H1 (cell line): ENCODE results near the gene BCL2. TPM values are rescaled to one million over a fixed set of nuclear protein-coding genes. Genes with fewer than 3 reads are reported as not detected.

ENCODE experiments used
- CREB1 ChIP-seq: IDR thresholded peaks from 2 replicates; pipeline ENCODE4 v1.6.1; 2012; ENCODE audit warnings: inconsistent platforms
- EZH2 ChIP-seq: fragments of 200-600 bp; sonication (generic); IDR thresholded peaks from 2 replicates; pipeline ENCODE4 v1.7.1; 2012; ENCODE audit warnings: low read depth, mild to moderate bottlenecking, moderate library complexity, low read length, inconsistent platforms; ENCODE audit not compliant: severe bottlenecking
- NRF1 ChIP-seq: IDR thresholded peaks from 2 replicates; pipeline ENCODE4 v1.6.1; 2011; ENCODE audit warnings: mild to moderate bottlenecking, low read depth, low read length, improper control_type of control experiment
- RBBP5 ChIP-seq: IDR thresholded peaks from 2 replicates; pipeline ENCODE4 v1.7.1; 2012; ENCODE audit warnings: low read depth, mild to moderate bottlenecking, inconsistent platforms, low read length, moderate library complexity, borderline replicate concordance
- ZNF274 ChIP-seq: IDR thresholded peaks from 2 replicates; pipeline ENCODE4 v1.7.0; 2012; ENCODE audit warnings: low read length, borderline replicate concordance; ENCODE audit errors: extremely low read depth
- polyA plus RNA-seq, 7 experiments: library from polyadenylated mRNA; depleted of rRNA in 3 of 7; stranded (reverse) in 5 of 7; unstranded in 2 of 7; fragments of >200 nt in 5 of 7; fragments of 200-250 nt in 2 of 7; gene quantifications; 1 replicate in 5 of 7; 2 replicates in 1 of 7; 4 replicates in 1 of 7; pipeline versions ENCODE4 v1.2.1 to v1.2.3, GENCODE V29; 2011 to 2013; ENCODE audit warnings: missing spikeins in 2 of 7, mixed read lengths in 2 of 7
- total RNA-seq: library from RNA; stranded (reverse); fragmentation: NEBNext Ultra II Directional; extraction: Animal tissue kit (Norgen Biotek cat#: 25700); gene quantifications from 2 replicates; pipeline ENCODE4 v1.2.1, GENCODE V29; 2021
- TF ChIP-seq, protein P1 (sequence below): fragments of 300-600 bp; sonication (generic); IDR thresholded peaks from 2 replicates; pipeline ENCODE4 v1.7.1; 2012; ENCODE audit warnings: low read length, moderate library complexity, mild to moderate bottlenecking, inconsistent platforms; ENCODE audit not compliant: insufficient replicate concordance
- TF ChIP-seq, protein P2 (sequence below): IDR thresholded peaks from 2 replicates; pipeline ENCODE4 v1.6.1; 2012; ENCODE audit warnings: inconsistent platforms

BCL2 gene
- total and polyA plus RNA-seq, 2 of the 8 experiments (the other 6 are each of a cell fraction or from before 2014, with no cell fraction given): 0.59 to 4.5 TPM

DNA sequence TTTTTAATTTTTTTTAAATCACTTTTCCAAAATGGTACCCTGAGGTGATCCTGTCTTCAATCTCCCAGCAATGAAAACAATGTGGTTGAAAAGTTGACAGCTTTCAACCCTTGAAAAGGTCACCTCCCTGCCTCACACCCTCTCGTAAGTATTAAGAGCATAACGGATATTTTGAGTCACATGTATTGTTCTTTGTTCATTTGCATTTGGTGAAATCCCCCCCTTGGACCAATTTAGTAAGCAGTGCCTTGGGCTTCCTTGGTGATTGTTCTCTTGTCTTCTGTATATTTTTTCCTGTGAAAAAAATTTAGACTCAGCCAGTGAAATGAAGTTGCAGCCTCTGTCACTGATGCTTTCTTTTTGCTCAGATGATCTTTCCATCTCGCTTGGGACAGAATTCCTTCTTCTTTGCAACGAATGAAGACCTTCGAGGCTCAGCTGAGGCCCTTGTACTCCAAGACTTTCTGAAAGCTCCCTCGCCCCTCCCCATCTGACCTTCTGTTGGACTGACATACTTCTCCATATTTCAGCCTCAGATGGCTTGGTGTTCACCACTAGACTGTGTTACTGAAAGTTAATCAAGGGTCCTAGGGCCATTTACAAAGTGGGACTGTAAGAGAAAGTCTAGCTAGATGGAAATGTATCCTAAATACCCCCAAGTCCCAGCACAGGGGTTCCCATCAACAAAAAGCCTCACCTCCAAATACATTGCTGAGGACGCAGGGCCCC is 158.4 kb downstream of the BCL2 start (continued):
- TF ChIP-seq, protein P1, sequence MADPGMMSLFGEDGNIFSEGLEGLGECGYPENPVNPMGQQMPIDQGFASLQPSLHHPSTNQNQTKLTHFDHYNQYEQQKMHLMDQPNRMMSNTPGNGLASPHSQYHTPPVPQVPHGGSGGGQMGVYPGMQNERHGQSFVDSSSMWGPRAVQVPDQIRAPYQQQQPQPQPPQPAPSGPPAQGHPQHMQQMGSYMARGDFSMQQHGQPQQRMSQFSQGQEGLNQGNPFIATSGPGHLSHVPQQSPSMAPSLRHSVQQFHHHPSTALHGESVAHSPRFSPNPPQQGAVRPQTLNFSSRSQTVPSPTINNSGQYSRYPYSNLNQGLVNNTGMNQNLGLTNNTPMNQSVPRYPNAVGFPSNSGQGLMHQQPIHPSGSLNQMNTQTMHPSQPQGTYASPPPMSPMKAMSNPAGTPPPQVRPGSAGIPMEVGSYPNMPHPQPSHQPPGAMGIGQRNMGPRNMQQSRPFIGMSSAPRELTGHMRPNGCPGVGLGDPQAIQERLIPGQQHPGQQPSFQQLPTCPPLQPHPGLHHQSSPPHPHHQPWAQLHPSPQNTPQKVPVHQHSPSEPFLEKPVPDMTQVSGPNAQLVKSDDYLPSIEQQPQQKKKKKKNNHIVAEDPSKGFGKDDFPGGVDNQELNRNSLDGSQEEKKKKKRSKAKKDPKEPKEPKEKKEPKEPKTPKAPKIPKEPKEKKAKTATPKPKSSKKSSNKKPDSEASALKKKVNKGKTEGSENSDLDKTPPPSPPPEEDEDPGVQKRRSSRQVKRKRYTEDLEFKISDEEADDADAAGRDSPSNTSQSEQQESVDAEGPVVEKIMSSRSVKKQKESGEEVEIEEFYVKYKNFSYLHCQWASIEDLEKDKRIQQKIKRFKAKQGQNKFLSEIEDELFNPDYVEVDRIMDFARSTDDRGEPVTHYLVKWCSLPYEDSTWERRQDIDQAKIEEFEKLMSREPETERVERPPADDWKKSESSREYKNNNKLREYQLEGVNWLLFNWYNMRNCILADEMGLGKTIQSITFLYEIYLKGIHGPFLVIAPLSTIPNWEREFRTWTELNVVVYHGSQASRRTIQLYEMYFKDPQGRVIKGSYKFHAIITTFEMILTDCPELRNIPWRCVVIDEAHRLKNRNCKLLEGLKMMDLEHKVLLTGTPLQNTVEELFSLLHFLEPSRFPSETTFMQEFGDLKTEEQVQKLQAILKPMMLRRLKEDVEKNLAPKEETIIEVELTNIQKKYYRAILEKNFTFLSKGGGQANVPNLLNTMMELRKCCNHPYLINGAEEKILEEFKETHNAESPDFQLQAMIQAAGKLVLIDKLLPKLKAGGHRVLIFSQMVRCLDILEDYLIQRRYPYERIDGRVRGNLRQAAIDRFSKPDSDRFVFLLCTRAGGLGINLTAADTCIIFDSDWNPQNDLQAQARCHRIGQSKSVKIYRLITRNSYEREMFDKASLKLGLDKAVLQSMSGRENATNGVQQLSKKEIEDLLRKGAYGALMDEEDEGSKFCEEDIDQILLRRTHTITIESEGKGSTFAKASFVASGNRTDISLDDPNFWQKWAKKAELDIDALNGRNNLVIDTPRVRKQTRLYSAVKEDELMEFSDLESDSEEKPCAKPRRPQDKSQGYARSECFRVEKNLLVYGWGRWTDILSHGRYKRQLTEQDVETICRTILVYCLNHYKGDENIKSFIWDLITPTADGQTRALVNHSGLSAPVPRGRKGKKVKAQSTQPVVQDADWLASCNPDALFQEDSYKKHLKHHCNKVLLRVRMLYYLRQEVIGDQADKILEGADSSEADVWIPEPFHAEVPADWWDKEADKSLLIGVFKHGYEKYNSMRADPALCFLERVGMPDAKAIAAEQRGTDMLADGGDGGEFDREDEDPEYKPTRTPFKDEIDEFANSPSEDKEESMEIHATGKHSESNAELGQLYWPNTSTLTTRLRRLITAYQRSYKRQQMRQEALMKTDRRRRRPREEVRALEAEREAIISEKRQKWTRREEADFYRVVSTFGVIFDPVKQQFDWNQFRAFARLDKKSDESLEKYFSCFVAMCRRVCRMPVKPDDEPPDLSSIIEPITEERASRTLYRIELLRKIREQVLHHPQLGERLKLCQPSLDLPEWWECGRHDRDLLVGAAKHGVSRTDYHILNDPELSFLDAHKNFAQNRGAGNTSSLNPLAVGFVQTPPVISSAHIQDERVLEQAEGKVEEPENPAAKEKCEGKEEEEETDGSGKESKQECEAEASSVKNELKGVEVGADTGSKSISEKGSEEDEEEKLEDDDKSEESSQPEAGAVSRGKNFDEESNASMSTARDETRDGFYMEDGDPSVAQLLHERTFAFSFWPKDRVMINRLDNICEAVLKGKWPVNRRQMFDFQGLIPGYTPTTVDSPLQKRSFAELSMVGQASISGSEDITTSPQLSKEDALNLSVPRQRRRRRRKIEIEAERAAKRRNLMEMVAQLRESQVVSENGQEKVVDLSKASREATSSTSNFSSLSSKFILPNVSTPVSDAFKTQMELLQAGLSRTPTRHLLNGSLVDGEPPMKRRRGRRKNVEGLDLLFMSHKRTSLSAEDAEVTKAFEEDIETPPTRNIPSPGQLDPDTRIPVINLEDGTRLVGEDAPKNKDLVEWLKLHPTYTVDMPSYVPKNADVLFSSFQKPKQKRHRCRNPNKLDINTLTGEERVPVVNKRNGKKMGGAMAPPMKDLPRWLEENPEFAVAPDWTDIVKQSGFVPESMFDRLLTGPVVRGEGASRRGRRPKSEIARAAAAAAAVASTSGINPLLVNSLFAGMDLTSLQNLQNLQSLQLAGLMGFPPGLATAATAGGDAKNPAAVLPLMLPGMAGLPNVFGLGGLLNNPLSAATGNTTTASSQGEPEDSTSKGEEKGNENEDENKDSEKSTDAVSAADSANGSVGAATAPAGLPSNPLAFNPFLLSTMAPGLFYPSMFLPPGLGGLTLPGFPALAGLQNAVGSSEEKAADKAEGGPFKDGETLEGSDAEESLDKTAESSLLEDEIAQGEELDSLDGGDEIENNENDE: no peak
- TF ChIP-seq EZH2 (no peak), RBBP5 (no peak), NRF1 (no peak), CREB1 (no peak), ZNF274 (no peak)
- TF ChIP-seq, protein P2, sequence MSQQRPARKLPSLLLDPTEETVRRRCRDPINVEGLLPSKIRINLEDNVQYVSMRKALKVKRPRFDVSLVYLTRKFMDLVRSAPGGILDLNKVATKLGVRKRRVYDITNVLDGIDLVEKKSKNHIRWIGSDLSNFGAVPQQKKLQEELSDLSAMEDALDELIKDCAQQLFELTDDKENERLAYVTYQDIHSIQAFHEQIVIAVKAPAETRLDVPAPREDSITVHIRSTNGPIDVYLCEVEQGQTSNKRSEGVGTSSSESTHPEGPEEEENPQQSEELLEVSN: no peak
